ENCODE results near the gene C4B. TPM values are rescaled to one million over a fixed set of nuclear protein-coding genes. Genes with fewer than 3 reads are reported as not detected.

C4B gene
- total and polyA plus RNA-seq, 2 experiments from 2014 or later = 0.57 TPM; not detected in 1

DNA sequence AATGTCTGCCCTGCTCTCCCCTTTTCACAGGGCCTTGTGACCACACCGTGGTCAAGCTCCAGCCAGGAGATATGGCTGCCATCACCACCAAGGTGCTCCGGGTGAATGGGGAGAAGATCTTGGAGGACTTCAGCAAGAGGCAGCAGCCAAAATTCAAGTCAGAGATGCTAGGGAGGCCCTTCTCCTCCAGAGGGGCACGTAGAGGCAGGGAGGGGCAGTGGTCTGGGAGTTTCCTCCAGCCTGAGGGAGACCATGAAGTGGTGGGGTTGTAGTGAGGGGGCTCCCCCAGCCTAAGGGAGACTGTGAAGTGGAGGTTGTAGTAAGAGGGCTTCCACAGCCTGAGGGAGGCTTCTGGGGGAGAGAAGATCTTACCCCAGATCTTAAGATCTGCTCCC lies 46.7 kb upstream of the C4B start:
- H3K4me3 Mint-ChIP-seq = no peak overlapping the region
- Histone ChIP-seq H3K36me3 (ENCODE audit: insufficient read depth) (peaks cover 10% of the 10 kb centered on the region), H2AFZ (no peak overlapping the region), H3K27me3 (ENCODE audit: insufficient read depth) (no peaks in the 10 kb centered on the region), H3K9me2 (ENCODE audit: insufficient read depth) (no peaks in the 10 kb centered on the region), H3K4me2 (no peak overlapping the region), H3K4me1 (ENCODE audit: insufficient read depth) (peaks cover 3% of the 10 kb centered on the region), H3K79me2 (replicated peaks; ENCODE audit: insufficient read depth) (peaks cover 6% of the 10 kb centered on the region; the same call in 1 of the 2 replicates), H3F3A (replicated peaks; ENCODE audit: low read depth) (peaks cover 5% of the 10 kb centered on the region), H3K27ac (ENCODE audit: low read depth) (no peak overlapping the region), H3K4me3 (no peak overlapping the region), H4K20me1 (replicated peaks; ENCODE audit: insufficient read depth) (no peaks in the 10 kb centered on the region; the same call in 1 of the 2 replicates)
- no peaks in the 10 kb centered on the region for H3K9me3 Mint-ChIP-seq
- ATAC-seq = no peak
- peaks cover 3% of the 10 kb centered on the region for H3K4me1 Mint-ChIP-seq
- peaks cover 21% of the 10 kb centered on the region for H3K27me3 Mint-ChIP-seq (ENCODE audit: insufficient read depth, low read depth, poor library complexity)
- TF ChIP-seq EZH2phosphoT487 (IDR thresholded peaks at IDR 0.05; ENCODE audit: unreplicated experiment) (no peak), JUNB (IDR thresholded peaks at IDR 0.05; ENCODE audit: unreplicated experiment) (no peak), CREB1 (CRISPR knock-in tag; IDR thresholded peaks at IDR 0.05; ENCODE audit: low read depth) (no peak)
- peaks cover 66% of the 10 kb centered on the region for H3K36me3 Mint-ChIP-seq (ENCODE audit: low read depth)
- no peak overlapping the region for H3K27ac Mint-ChIP-seq
- no peak for DNase-seq (ENCODE audit: low spot score)

- TF ChIP-seq JUNB (IDR thresholded peaks at IDR 0.05; ENCODE audit: unreplicated experiment) (no peak), EZH2phosphoT487 (IDR thresholded peaks at IDR 0.05; ENCODE audit: unreplicated experiment) (no peak), ETS1 (IDR thresholded peaks at IDR 0.05) (no peak), CREB1 (CRISPR knock-in tag; IDR thresholded peaks at IDR 0.05; ENCODE audit: low read depth) (no peak), NANOG (IDR thresholded peaks at IDR 0.05; ENCODE audit: borderline replicate concordance) (no peak)
- TF ChIP-seq, protein P1, sequence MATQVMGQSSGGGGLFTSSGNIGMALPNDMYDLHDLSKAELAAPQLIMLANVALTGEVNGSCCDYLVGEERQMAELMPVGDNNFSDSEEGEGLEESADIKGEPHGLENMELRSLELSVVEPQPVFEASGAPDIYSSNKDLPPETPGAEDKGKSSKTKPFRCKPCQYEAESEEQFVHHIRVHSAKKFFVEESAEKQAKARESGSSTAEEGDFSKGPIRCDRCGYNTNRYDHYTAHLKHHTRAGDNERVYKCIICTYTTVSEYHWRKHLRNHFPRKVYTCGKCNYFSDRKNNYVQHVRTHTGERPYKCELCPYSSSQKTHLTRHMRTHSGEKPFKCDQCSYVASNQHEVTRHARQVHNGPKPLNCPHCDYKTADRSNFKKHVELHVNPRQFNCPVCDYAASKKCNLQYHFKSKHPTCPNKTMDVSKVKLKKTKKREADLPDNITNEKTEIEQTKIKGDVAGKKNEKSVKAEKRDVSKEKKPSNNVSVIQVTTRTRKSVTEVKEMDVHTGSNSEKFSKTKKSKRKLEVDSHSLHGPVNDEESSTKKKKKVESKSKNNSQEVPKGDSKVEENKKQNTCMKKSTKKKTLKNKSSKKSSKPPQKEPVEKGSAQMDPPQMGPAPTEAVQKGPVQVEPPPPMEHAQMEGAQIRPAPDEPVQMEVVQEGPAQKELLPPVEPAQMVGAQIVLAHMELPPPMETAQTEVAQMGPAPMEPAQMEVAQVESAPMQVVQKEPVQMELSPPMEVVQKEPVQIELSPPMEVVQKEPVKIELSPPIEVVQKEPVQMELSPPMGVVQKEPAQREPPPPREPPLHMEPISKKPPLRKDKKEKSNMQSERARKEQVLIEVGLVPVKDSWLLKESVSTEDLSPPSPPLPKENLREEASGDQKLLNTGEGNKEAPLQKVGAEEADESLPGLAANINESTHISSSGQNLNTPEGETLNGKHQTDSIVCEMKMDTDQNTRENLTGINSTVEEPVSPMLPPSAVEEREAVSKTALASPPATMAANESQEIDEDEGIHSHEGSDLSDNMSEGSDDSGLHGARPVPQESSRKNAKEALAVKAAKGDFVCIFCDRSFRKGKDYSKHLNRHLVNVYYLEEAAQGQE (IDR thresholded peaks at IDR 0.05; ENCODE audit: unreplicated experiment) = no peak
- H3K4me2 ChIP-seq = no peak overlapping the region
- no peak overlapping the region for H3K27ac ChIP-seq (ENCODE audit: low read depth)
- peaks cover 10% of the 10 kb centered on the region for H3K79me2 ChIP-seq (replicated peaks; ENCODE audit: insufficient read depth)
- Mint-ChIP-seq H3K9me3 (peaks cover 2% of the 10 kb centered on the region; the same call in 1 of the 3 replicates), H3K27me3 (ENCODE audit: insufficient read depth, low read depth, poor library complexity) (peaks cover 21% of the 10 kb centered on the region), H3K36me3 (ENCODE audit: low read depth) (peaks cover 66% of the 10 kb centered on the region), H3K4me3 (no peak overlapping the region), H3K4me1 (peaks cover 7% of the 10 kb centered on the region), H3K27ac (no peak overlapping the region)
- H3K27me3 ChIP-seq (ENCODE audit: insufficient read depth) = no peaks in the 10 kb centered on the region
- peaks cover 9% of the 10 kb centered on the region for H3F3A ChIP-seq (replicated peaks; ENCODE audit: low read depth)
- H3K4me1 ChIP-seq (ENCODE audit: insufficient read depth) = peaks cover 6% of the 10 kb centered on the region
- no peak overlapping the region for H2AFZ ChIP-seq
- peaks cover 10% of the 10 kb centered on the region for H3K36me3 ChIP-seq (ENCODE audit: insufficient read depth)
- no peaks in the 10 kb centered on the region for H3K9me2 ChIP-seq (ENCODE audit: insufficient read depth)
- ATAC-seq = no peak
- H4K20me1 ChIP-seq (replicated peaks; ENCODE audit: insufficient read depth) = no peaks in the 10 kb centered on the region; the same call in 1 of the 2 replicates
- no peak for DNase-seq (ENCODE audit: low spot score)
- H3K4me3 ChIP-seq = no peak overlapping the region
Observed at GRCh38 chr6:31968326-31968725, 46.3 kb upstream of the C4B start.

Data from GM23338 (cell line).